ENCODE data around the gene TNFRSF4.

The TNFRSF4 gene

GRCh38 chr1:1175221-1176062 lies 38.5 kb downstream of the TNFRSF4 start:
- Histone ChIP-seq H3K27ac (ENCODE audit: low read depth, low read length) (no peak overlapping the region), H3K9ac (ENCODE audit: low read depth in 1 of 2, low read length in 2 of 2) (no peak overlapping the region), H3K4me3 (ENCODE audit: low read depth in 1 of 2, low read length in 2 of 2) (no peak overlapping the region), H3K9me3 (ENCODE audit: control insufficient read depth in 1 of 2, low read length in 2 of 2) (no peaks in the 10 kb centered on the region), H3K27me3 (ENCODE audit: control insufficient read depth in 1 of 2, insufficient read depth in 2 of 2, low read length in 2 of 2) (peaks cover 0 to 4% of the 10 kb centered on the region in 2 donors), H3K4me1 (ENCODE audit: control insufficient read depth in 1 of 2, insufficient read depth in 2 of 2, low read length in 2 of 2) (peaks cover 0 to 3% of the 10 kb centered on the region in 2 donors), H3K36me3 (ENCODE audit: control insufficient read depth in 1 of 2, insufficient read depth in 2 of 2, low read length in 2 of 2) (no peaks in the 10 kb centered on the region)

- Histone ChIP-seq H3K4me1 (ENCODE audit: control insufficient read depth in 1 of 2, insufficient read depth in 2 of 2, low read length in 2 of 2) (peaks cover 0 to 3% of the 10 kb centered on the region in 2 donors), H3K9me3 (ENCODE audit: control insufficient read depth in 1 of 2, low read length in 2 of 2) (no peaks in the 10 kb centered on the region), H3K4me3 (ENCODE audit: low read depth in 1 of 2, low read length in 2 of 2) (no peak within 1 kb of the TSS), H3K27me3 (ENCODE audit: control insufficient read depth in 1 of 2, insufficient read depth in 2 of 2, low read length in 2 of 2) (peaks cover 0 to 4% of the 10 kb centered on the region in 2 donors), H3K27ac (ENCODE audit: low read depth, low read length) (no peak within 1 kb of the TSS), H3K9ac (ENCODE audit: low read depth in 1 of 2, low read length in 2 of 2) (no peak within 1 kb of the TSS), H3K36me3 (ENCODE audit: control insufficient read depth in 1 of 2, insufficient read depth in 2 of 2, low read length in 2 of 2) (peaks cover 0 to 4% of the 10 kb centered on the region in 2 donors)
Observed at GRCh38 chr1:1173793-1174415, 40.0 kb downstream of the TNFRSF4 start, which contains the start of gene TTLL10. TSS of gene TTLL10 (plus strand) at chr1:1173880. CDS start at chr1:1179216, 5,336 bp downstream.

GRCh38 chr1:1173061-1173792 lies 40.7 kb downstream of the TNFRSF4 start:
- Histone ChIP-seq H3K4me3 (ENCODE audit: low read depth in 1 of 2, low read length in 2 of 2) (no peak overlapping the region), H3K4me1 (ENCODE audit: control insufficient read depth in 1 of 2, insufficient read depth in 2 of 2, low read length in 2 of 2) (peaks cover 1 to 3% of the 10 kb centered on the region in 2 donors), H3K9me3 (ENCODE audit: control insufficient read depth in 1 of 2, low read length in 2 of 2) (no peaks in the 10 kb centered on the region), H3K9ac (ENCODE audit: low read depth in 1 of 2, low read length in 2 of 2) (no peak overlapping the region), H3K36me3 (ENCODE audit: control insufficient read depth in 1 of 2, insufficient read depth in 2 of 2, low read length in 2 of 2) (peaks cover 3 to 4% of the 10 kb centered on the region in 2 donors), H3K27me3 (ENCODE audit: control insufficient read depth in 1 of 2, insufficient read depth in 2 of 2, low read length in 2 of 2) (peaks cover 0 to 4% of the 10 kb centered on the region in 2 donors), H3K27ac (ENCODE audit: low read depth, low read length) (no peak overlapping the region)

DNA sequence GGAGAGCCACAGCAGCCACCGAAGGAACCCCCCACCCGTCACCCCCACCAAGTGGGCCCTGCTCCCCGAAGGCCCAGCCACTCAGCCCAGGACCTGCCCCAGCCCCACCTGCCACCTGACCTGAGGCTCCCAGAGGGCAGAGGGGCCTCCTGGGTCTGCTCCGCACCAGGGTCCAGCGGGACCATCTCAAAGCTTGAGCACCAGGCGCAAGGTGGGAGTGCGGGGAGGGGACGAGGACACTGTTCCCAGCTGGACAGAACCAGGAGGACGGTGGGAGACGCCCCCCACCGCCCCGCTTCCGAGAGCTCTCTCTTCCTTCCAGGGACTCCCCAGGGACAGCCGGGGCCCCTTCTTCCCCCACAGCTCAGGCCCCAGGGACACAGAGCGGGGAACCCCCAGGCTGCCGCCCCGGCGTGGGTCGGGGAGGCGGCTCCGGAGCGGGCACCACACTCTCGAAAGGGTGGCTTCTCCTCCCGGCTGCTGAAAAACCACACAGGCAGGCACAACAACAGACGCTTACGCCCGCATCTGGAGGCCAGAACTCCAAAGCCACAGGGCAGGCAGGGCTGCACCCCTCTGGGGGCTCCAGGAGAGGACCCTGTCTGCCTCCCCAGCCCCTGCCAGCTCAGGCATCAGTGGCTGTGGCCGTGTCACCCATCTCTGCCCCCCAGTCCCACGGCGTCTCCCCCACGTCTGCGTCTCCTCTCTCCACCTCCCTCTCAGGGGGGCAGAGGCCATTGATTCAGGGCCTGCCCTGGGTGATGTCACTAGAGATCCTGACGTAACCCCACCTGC lies 42.2 kb downstream of the TNFRSF4 start:
- peaks cover 0 to 4% of the 10 kb centered on the region in 2 donors for H3K27me3 ChIP-seq (ENCODE audit: control insufficient read depth in 1 of 2, insufficient read depth in 2 of 2, low read length in 2 of 2)
- H3K27ac ChIP-seq (ENCODE audit: low read depth, low read length) = no peak overlapping the region
- no peak overlapping the region for H3K9ac ChIP-seq (ENCODE audit: low read depth in 1 of 2, low read length in 2 of 2)
- no peaks in the 10 kb centered on the region for H3K9me3 ChIP-seq (ENCODE audit: control insufficient read depth in 1 of 2, low read length in 2 of 2)
- H3K4me1 ChIP-seq (ENCODE audit: control insufficient read depth in 1 of 2, insufficient read depth in 2 of 2, low read length in 2 of 2) = peaks cover 3 to 8% of the 10 kb centered on the region in 2 donors
- no peak overlapping the region for H3K4me3 ChIP-seq (ENCODE audit: low read depth in 1 of 2, low read length in 2 of 2)
- peaks cover 4% of the 10 kb centered on the region in 2 donors for H3K36me3 ChIP-seq (ENCODE audit: control insufficient read depth in 1 of 2, insufficient read depth in 2 of 2, low read length in 2 of 2)

DNA sequence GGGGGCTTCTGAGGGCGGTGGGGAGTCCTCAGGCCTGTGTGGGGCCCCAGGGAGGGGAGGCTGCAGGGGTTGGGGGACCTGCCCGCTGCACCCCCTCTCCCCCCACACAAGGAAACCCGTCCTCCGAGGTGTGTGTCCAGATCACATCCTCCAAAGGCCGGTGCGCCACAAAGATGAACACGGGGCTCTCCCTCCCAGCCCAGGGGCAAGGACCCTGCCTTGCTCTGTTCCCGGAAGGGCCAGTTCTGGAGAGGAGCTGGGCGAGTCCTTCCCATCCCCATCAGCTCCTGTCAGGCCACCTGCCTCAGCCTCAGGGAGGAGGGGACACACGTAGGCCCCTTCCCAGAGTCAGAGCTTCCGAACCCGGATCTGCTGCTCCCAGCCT lies 42.8 kb downstream of the TNFRSF4 start:
- H3K36me3 ChIP-seq (ENCODE audit: control insufficient read depth in 1 of 2, insufficient read depth in 2 of 2, low read length in 2 of 2) = peaks cover 4% of the 10 kb centered on the region in 2 donors
- no peak overlapping the region for H3K4me3 ChIP-seq (ENCODE audit: low read depth in 1 of 2, low read length in 2 of 2)
- no peak overlapping the region for H3K9ac ChIP-seq (ENCODE audit: low read depth in 1 of 2, low read length in 2 of 2)
- peaks cover 3 to 9% of the 10 kb centered on the region in 2 donors for H3K4me1 ChIP-seq (ENCODE audit: control insufficient read depth in 1 of 2, insufficient read depth in 2 of 2, low read length in 2 of 2)
- peaks cover 0 to 4% of the 10 kb centered on the region in 2 donors for H3K27me3 ChIP-seq (ENCODE audit: control insufficient read depth in 1 of 2, insufficient read depth in 2 of 2, low read length in 2 of 2)
- H3K27ac ChIP-seq (ENCODE audit: low read depth, low read length) = no peak overlapping the region
- no peaks in the 10 kb centered on the region for H3K9me3 ChIP-seq (ENCODE audit: control insufficient read depth in 1 of 2, low read length in 2 of 2)

DNA sequence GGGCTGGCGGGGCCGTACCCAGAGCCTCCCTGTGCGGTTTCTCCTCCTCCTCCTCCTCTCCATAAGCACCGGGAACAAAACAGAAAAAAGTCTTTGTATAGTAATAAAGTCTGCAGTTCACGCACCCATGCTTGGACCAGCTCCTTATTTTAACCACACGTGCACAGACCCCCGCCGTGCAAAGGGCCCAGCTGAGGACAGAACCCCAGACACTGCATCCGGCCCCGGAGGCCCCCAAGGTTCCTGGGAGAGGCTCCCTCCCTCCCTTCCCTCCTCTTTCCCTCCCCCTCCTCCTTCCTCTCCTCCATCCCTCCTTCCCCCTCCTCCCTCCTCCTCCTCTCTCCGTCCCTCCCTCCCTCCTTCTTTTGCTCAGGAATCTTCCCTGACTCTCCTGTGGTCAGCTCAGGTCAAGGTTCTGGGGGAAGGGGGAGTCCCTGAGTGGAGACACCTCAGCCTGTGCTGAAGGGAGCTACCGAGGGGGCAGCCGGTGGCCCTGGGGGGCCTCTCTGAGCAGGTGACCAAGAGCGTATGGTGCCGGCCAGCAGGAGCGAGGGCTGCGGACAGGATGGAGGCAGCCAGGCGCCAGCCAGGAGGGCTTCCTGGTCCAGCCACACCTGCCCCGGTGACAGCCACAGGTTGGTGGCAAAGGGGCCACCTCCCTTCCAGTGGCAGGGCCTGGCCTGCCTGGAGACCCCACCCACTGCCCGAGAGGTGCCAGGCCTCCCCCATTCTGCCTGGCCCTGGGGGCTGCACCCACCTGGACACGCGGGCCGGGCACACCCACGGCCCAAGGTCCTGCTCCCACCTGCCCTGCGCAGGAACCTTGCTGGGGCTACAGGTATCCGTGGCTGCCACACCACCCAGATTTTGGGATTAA lies 43.5 kb downstream of the TNFRSF4 start:
- Histone ChIP-seq H3K4me1 (ENCODE audit: control insufficient read depth in 1 of 2, insufficient read depth in 2 of 2, low read length in 2 of 2) (peaks cover 3 to 13% of the 10 kb centered on the region in 2 donors), H3K36me3 (ENCODE audit: control insufficient read depth in 1 of 2, insufficient read depth in 2 of 2, low read length in 2 of 2) (peaks cover 4% of the 10 kb centered on the region in 2 donors), H3K27me3 (ENCODE audit: control insufficient read depth in 1 of 2, insufficient read depth in 2 of 2, low read length in 2 of 2) (peaks cover 0 to 4% of the 10 kb centered on the region in 2 donors), H3K9me3 (ENCODE audit: control insufficient read depth in 1 of 2, low read length in 2 of 2) (no peaks in the 10 kb centered on the region), H3K27ac (ENCODE audit: low read depth, low read length) (no peak overlapping the region), H3K4me3 (ENCODE audit: low read depth in 1 of 2, low read length in 2 of 2) (no peak overlapping the region), H3K9ac (ENCODE audit: low read depth in 1 of 2, low read length in 2 of 2) (no peak overlapping the region)

GRCh38 chr1:1169429-1170214 lies 44.3 kb downstream of the TNFRSF4 start:
- no peaks in the 10 kb centered on the region for H3K9me3 ChIP-seq (ENCODE audit: control insufficient read depth in 1 of 2, low read length in 2 of 2)
- peaks cover 0 to 4% of the 10 kb centered on the region in 2 donors for H3K27me3 ChIP-seq (ENCODE audit: control insufficient read depth in 1 of 2, insufficient read depth in 2 of 2, low read length in 2 of 2)
- no peak overlapping the region for H3K4me3 ChIP-seq (ENCODE audit: low read depth in 1 of 2, low read length in 2 of 2)
- H3K4me1 ChIP-seq (ENCODE audit: control insufficient read depth in 1 of 2, insufficient read depth in 2 of 2, low read length in 2 of 2) = peaks cover 3 to 13% of the 10 kb centered on the region in 2 donors
- H3K27ac ChIP-seq (ENCODE audit: low read depth, low read length) = no peak overlapping the region
- peaks cover 4% of the 10 kb centered on the region in 2 donors for H3K36me3 ChIP-seq (ENCODE audit: control insufficient read depth in 1 of 2, insufficient read depth in 2 of 2, low read length in 2 of 2)
- no peak overlapping the region for H3K9ac ChIP-seq (ENCODE audit: low read depth in 1 of 2, low read length in 2 of 2)

DNA sequence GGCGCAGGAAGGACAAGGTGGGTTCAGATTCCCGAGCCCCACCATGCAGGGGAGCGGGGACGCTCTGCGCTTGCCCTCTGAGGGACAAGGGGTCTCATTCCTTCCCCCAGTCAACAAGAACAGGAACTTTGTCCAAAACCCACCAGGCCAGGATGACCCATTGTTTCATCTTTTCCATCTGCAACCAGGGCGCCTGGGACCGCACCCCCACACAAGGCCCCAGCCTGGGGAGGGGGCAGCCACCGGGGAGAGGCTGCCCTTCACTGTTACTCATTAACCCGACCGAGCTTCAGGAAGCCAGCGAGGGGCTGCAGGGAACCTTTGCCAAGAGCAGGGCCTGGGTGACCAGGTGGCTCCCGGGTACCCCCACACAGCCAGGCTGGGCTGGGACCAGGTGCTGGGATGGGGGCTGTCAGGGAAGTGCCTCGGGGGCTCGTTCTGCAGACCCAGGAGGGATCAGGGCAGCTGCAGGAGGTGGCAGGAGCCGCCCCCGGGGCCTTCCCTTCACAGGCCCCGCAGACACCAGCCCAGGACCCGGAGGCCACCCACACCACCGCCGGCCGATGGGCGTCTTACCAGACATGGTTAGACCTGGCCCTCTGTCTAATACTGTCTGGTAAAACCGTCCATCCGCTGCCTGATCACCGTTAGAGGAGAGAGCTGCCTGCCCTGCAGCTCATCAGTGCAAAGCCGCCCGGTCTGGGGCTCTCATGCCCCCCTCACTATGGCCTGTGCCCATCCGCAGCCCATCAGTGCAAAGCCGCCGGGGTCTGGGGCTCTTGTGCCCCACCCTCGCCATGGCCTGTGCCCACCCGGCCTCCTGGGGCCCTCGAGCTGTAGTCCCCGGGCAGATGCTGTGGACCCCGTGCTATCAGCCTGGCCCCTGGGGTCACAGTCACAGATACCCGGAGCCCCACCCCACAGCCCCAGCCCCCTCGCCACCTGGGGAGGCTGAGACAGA lies 45.2 kb downstream of the TNFRSF4 start:
- H3K9me3 ChIP-seq (ENCODE audit: control insufficient read depth in 1 of 2, low read length in 2 of 2) = no peaks in the 10 kb centered on the region
- H3K36me3 ChIP-seq (ENCODE audit: control insufficient read depth in 1 of 2, insufficient read depth in 2 of 2, low read length in 2 of 2) = peaks cover 4% of the 10 kb centered on the region in 2 donors
- no peak overlapping the region for H3K27ac ChIP-seq (ENCODE audit: low read depth, low read length)
- peaks cover 3 to 13% of the 10 kb centered on the region in 2 donors for H3K4me1 ChIP-seq (ENCODE audit: control insufficient read depth in 1 of 2, insufficient read depth in 2 of 2, low read length in 2 of 2)
- no peak overlapping the region for H3K9ac ChIP-seq (ENCODE audit: low read depth in 1 of 2, low read length in 2 of 2)
- H3K4me3 ChIP-seq (ENCODE audit: low read depth in 1 of 2, low read length in 2 of 2) = no peak overlapping the region
- H3K27me3 ChIP-seq (ENCODE audit: control insufficient read depth in 1 of 2, insufficient read depth in 2 of 2, low read length in 2 of 2) = peaks cover 0 to 4% of the 10 kb centered on the region in 2 donors
